Measurements from ENCODE around the gene FHOD3. TPM values are rescaled to one million over a fixed set of nuclear protein-coding genes. Genes with fewer than 3 reads are reported as not detected.

Gene FHOD3
- total and polyA plus RNA-seq, 4 donors = 0.57 to 1.3 (median 1.2) TPM; not detected in 1

DNA sequence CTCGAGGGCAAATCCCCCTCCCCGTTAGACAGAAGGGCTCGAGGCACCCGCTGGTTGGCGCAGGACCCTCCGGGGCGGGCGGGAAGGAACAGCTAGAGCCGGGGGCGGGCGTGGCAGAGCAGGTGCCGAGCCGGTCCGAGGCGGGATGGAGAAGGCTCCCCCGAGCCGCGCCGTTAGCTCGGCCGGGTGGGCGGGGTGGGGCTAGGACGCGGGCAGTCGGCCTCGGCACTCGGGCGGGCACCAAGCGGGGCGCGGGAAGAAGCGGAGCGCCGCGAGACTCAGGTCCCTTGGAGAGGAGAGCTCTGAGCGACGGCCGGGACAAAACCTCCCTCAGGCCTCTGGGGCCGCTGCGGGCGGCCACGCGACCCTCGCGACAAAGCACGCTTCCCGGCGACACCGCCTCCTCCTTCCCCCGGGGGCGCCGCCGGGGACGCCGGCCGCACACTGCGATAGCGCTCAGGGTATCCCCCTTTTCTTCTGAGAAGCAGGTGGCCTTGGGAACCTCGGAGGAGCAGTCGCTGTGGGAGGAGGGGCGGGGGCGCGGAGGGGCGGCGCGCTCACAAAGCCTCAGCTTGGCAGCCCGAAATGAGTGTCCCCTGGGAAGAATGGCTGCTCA, 721 bp downstream of the FHOD3 start:
- H3K27me3 ChIP-seq (ENCODE audit: control insufficient read depth in 4 of 4, insufficient read depth in 4 of 4, low read length in 3 of 4) = peaks cover 0 to 18% (median 4%) of the 10 kb centered on the region in 4 donors
- H3K4me3 ChIP-seq (ENCODE audit: low read depth in 1 of 3, low read length in 3 of 3) = peak overlapping the region in 1 of 3 donors; percentile 63
- no peak overlapping the region for H3K27ac ChIP-seq (ENCODE audit: low read depth in 1 of 2, low read length in 2 of 2)
- no peak for DNase-seq (ENCODE audit: low spot score)
- H3K36me3 ChIP-seq (ENCODE audit: control insufficient read depth in 4 of 4, insufficient read depth in 3 of 4, low read depth in 1 of 4, low read length in 3 of 4) = no peaks in the 10 kb centered on the region
- H3K9me3 ChIP-seq (ENCODE audit: control insufficient read depth in 4 of 4, low read length in 3 of 4) = no peaks in the 10 kb centered on the region
- no peak overlapping the region for H3K9ac ChIP-seq (ENCODE audit: low read depth in 1 of 2, low read length in 2 of 2)
- no peak for TF ChIP-seq HNF4G (IDR thresholded peaks at IDR 0.05)
- TF ChIP-seq, protein P1, sequence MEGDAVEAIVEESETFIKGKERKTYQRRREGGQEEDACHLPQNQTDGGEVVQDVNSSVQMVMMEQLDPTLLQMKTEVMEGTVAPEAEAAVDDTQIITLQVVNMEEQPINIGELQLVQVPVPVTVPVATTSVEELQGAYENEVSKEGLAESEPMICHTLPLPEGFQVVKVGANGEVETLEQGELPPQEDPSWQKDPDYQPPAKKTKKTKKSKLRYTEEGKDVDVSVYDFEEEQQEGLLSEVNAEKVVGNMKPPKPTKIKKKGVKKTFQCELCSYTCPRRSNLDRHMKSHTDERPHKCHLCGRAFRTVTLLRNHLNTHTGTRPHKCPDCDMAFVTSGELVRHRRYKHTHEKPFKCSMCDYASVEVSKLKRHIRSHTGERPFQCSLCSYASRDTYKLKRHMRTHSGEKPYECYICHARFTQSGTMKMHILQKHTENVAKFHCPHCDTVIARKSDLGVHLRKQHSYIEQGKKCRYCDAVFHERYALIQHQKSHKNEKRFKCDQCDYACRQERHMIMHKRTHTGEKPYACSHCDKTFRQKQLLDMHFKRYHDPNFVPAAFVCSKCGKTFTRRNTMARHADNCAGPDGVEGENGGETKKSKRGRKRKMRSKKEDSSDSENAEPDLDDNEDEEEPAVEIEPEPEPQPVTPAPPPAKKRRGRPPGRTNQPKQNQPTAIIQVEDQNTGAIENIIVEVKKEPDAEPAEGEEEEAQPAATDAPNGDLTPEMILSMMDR (IDR thresholded peaks at IDR 0.05; ENCODE audit: low read depth, low read length, missing input control) = no peak
- no peak for TF ChIP-seq REST (IDR thresholded peaks at IDR 0.05)
- TF ChIP-seq YY1 (IDR thresholded peaks at IDR 0.05) = no peak
- no peak for TF ChIP-seq ATF3 (IDR thresholded peaks at IDR 0.05)
- no peak for TF ChIP-seq JUND (IDR thresholded peaks at IDR 0.05)
- TF ChIP-seq RXRA (IDR thresholded peaks at IDR 0.05) = no peak
- TF ChIP-seq GABPA (IDR thresholded peaks at IDR 0.05 in 1 of 2, conservative IDR thresholded peaks at IDR 0.05 in 1 of 2) = no peak
- no peak for TF ChIP-seq SP1 (IDR thresholded peaks at IDR 0.05)
- TF ChIP-seq NR2F2 (IDR thresholded peaks at IDR 0.05) = no peak
- no peak for TF ChIP-seq EGR1 (IDR thresholded peaks at IDR 0.05; ENCODE audit: low read depth in 2 of 2)
- no peak for TF ChIP-seq TAF1 (conservative IDR thresholded peaks at IDR 0.05)
- TF ChIP-seq HNF4A (conservative IDR thresholded peaks at IDR 0.05) = no peak
- TF ChIP-seq RAD21 (IDR thresholded peaks at IDR 0.05) = no peak
- no peak for TF ChIP-seq FOXA1 (IDR thresholded peaks at IDR 0.05)
- H3K4me1 ChIP-seq (ENCODE audit: control insufficient read depth in 4 of 4, insufficient read depth in 4 of 4, low read length in 3 of 4) = peaks cover 5 to 19% (median 12%) of the 10 kb centered on the region in 4 donors
- WGBS = 3% methylated on average over 66 of the region's 67 CpGs

DNA sequence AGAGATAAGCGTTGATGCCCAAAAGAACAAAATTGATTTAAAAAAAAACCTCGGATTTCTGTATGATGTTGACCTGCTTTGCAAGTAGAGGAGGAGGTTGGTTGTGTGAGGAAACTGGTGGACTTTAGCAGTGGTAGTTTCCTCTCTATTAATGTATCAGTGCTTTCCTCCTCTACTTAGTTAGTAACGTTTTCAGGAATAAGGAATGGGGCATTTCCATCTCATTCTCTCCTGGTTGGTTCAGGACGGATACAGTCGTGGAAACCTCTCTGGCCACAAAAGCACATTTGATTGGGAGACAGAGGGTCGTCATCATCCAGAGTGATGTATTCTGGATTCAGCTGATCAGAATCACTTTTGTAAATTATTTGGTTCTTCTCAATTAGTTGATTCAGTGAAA, 1.5 kb downstream of the FHOD3 start:
- Histone ChIP-seq H3K4me3 (ENCODE audit: low read depth in 1 of 3, low read length in 3 of 3) (no peak overlapping the region), H3K9me3 (ENCODE audit: control insufficient read depth in 4 of 4, low read length in 3 of 4) (no peaks in the 10 kb centered on the region), H3K36me3 (ENCODE audit: control insufficient read depth in 4 of 4, insufficient read depth in 3 of 4, low read depth in 1 of 4, low read length in 3 of 4) (no peaks in the 10 kb centered on the region), H3K4me1 (ENCODE audit: control insufficient read depth in 4 of 4, insufficient read depth in 4 of 4, low read length in 3 of 4) (peaks cover 5 to 19% (median 12%) of the 10 kb centered on the region in 4 donors), H3K27ac (ENCODE audit: low read depth in 1 of 2, low read length in 2 of 2) (no peak overlapping the region), H3K27me3 (ENCODE audit: control insufficient read depth in 4 of 4, insufficient read depth in 4 of 4, low read length in 3 of 4) (peaks cover 0 to 18% (median 4%) of the 10 kb centered on the region in 4 donors), H3K9ac (ENCODE audit: low read depth in 1 of 2, low read length in 2 of 2) (no peak overlapping the region)
- no peak for DNase-seq (ENCODE audit: low spot score)
- 81% methylated on average over 6 of the region's 6 CpGs for WGBS
- TF ChIP-seq EGR1 (IDR thresholded peaks at IDR 0.05; ENCODE audit: low read depth in 2 of 2) (no peak), REST (IDR thresholded peaks at IDR 0.05) (no peak), HNF4A (conservative IDR thresholded peaks at IDR 0.05) (no peak), ZBTB33 (IDR thresholded peaks at IDR 0.05) (no peak), FOXA1 (IDR thresholded peaks at IDR 0.05) (no peak), RXRA (IDR thresholded peaks at IDR 0.05) (no peak), TAF1 (conservative IDR thresholded peaks at IDR 0.05) (no peak), RAD21 (IDR thresholded peaks at IDR 0.05) (no peak), YY1 (IDR thresholded peaks at IDR 0.05) (no peak), JUND (IDR thresholded peaks at IDR 0.05) (no peak), ATF3 (IDR thresholded peaks at IDR 0.05) (no peak), NR2F2 (IDR thresholded peaks at IDR 0.05) (no peak)
- TF ChIP-seq, protein P1 (IDR thresholded peaks at IDR 0.05; ENCODE audit: low read depth, low read length, missing input control) = no peak
